Endothelial cell of umbilical vein (primary cell): Measurements from ENCODE around the gene DGKB. TPM values are rescaled to one million over a fixed set of nuclear protein-coding genes. Genes with fewer than 3 reads are reported as not detected.

Experiments
- BruUV-seq: library from RNA; stranded (reverse); fragments of 400-500 nt; replicated peaks from 2 replicates; lab custom pipeline; 2021; lab: Mats Ljungman, UMichigan
- CTCF ChIA-PET: fragments of 300-600, 350-600 bp; sonication (Branson Sonifier 250); formaldehyde crosslinking; loops from one replicate; lab custom pipeline; 2021; ENCODE audit warnings: antibody characterized with exemption, inconsistent platforms; lab: Charles Lee
- POLR2A ChIA-PET: fragments of 300-600, 350-600 bp; sonication (Branson Sonifier 250); formaldehyde crosslinking; loops from one replicate; lab custom pipeline; 2021; ENCODE audit warnings: antibody characterized with exemption, inconsistent platforms; lab: Charles Lee
- DNase-seq: peaks from one replicate; pipeline ENCODE4 v3.0.0-alpha.2; 2011; ENCODE audit warnings: low read depth, low spot score
- FAIRE-seq: peaks from 2 replicates; lab custom pipeline; 2011; peaks lifted over from hg19 to GRCh38; lab: Jason Lieb, UNC
- H2AFZ ChIP-seq: 2 replicates; pipeline ENCODE4 v1.6.0; 2012; ENCODE audit warnings: low read depth, low read length, control low read depth, inconsistent platforms
- H3K27ac ChIP-seq: 2 replicates; pipeline ENCODE4 v1.5.1; 2011; ENCODE audit warnings: low read depth, mild to moderate bottlenecking, control low read depth, low read length, moderate library complexity; ENCODE audit not compliant: insufficient read depth
- H3K27me3 ChIP-seq, 2 experiments: 2 replicates each; pipeline versions ENCODE4 v1.6.0 to v1.6.1; 2011; ENCODE audit warnings: low read length in 2 of 2, mixed read lengths in 1 of 2; ENCODE audit not compliant: control insufficient read depth in 2 of 2, insufficient read depth in 2 of 2
- H3K36me3 ChIP-seq, 2 experiments: 2 replicates in 1 of 2; 3 replicates in 1 of 2; pipeline ENCODE4 v1.5.1; 2011; ENCODE audit warnings: low read length in 2 of 2, mild to moderate bottlenecking in 1 of 2, moderate library complexity in 1 of 2; ENCODE audit not compliant: control insufficient read depth in 2 of 2, insufficient read depth in 2 of 2; ENCODE audit errors: extremely low read depth in 1 of 2
- H3K4me1 ChIP-seq: 3 replicates; pipeline ENCODE4 v1.5.1; 2011; ENCODE audit warnings: mild to moderate bottlenecking, low read length; ENCODE audit not compliant: control insufficient read depth, insufficient read depth; ENCODE audit errors: extremely low read depth
- H3K4me2 ChIP-seq: 2 replicates; pipeline ENCODE4 v1.6.1; 2011; ENCODE audit warnings: low read length, control low read depth, mixed read lengths; ENCODE audit not compliant: insufficient read depth
- H3K4me3 ChIP-seq, 3 experiments: fragments of 200-600 bp in 1 of 3; sonication (generic), shearing (Covaris generic) in 1 of 3; replicated peaks in 1 of 3; 2 replicates each; pipeline ENCODE4 v1.5.1; 2011 to 2016; ENCODE audit warnings: control low read depth in 3 of 3, low read length in 3 of 3, mild to moderate bottlenecking in 2 of 3, inconsistent platforms in 1 of 3, low read depth in 1 of 3, moderate library complexity in 1 of 3; ENCODE audit not compliant: insufficient read depth in 1 of 3
- H3K79me2 ChIP-seq: 2 replicates; pipeline ENCODE4 v1.6.0; 2012; ENCODE audit warnings: low read length, inconsistent platforms; ENCODE audit not compliant: control insufficient read depth, insufficient read depth
- H3K9ac ChIP-seq: replicated peaks from 2 replicates; pipeline ENCODE3; 2011; ENCODE audit warnings: low read length, control low read depth; ENCODE audit not compliant: insufficient read depth; ENCODE audit errors: extremely low read depth
- H3K9me1 ChIP-seq: replicated peaks from 3 replicates; pipeline ENCODE4 v1.6.0; 2011; ENCODE audit warnings: mild to moderate bottlenecking, low read length; ENCODE audit not compliant: control insufficient read depth, insufficient read depth; ENCODE audit errors: extremely low read depth
- H3K9me3 ChIP-seq: replicated peaks from 2 replicates; pipeline ENCODE4 v1.5.1; 2012; ENCODE audit warnings: low read length, inconsistent platforms; ENCODE audit not compliant: control insufficient read depth, insufficient read depth
- H4K20me1 ChIP-seq: replicated peaks from 2 replicates; pipeline ENCODE3; 2011; ENCODE audit warnings: mild to moderate bottlenecking, low read length; ENCODE audit not compliant: control insufficient read depth, insufficient read depth; ENCODE audit errors: extremely low read depth
- EZH2 ChIP-seq: IDR thresholded peaks from 2 replicates; pipeline ENCODE4 v1.6.1; 2012; ENCODE audit warnings: borderline replicate concordance, low read depth, mild to moderate bottlenecking, moderate library complexity, low read length, inconsistent platforms; ENCODE audit not compliant: severe bottlenecking
- FOS ChIP-seq: IDR thresholded peaks from 2 replicates; pipeline ENCODE4 v1.6.1; 2011; ENCODE audit warnings: mild to moderate bottlenecking, low read length, moderate library complexity, borderline replicate concordance; ENCODE audit not compliant: insufficient read depth
- GATA2 ChIP-seq: IDR thresholded peaks from 2 replicates; pipeline ENCODE4 v1.7.0; 2011; ENCODE audit warnings: low read depth, mild to moderate bottlenecking, moderate library complexity, mixed read lengths, low read length; ENCODE audit not compliant: insufficient read length, insufficient read depth
- JUN ChIP-seq: IDR thresholded peaks from 2 replicates; pipeline ENCODE4 v1.6.1; 2011; ENCODE audit warnings: borderline replicate concordance, low read depth; ENCODE audit not compliant: insufficient read length, insufficient read depth
- MYC ChIP-seq: IDR thresholded peaks from one replicate; pipeline ENCODE4 v1.6.1; 2011; ENCODE audit warnings: mild to moderate bottlenecking, low read depth, low read length
- POLR2A ChIP-seq: IDR thresholded peaks from 2 replicates; pipeline ENCODE4 v1.6.1; 2012; ENCODE audit warnings: low read depth, mild to moderate bottlenecking, control low read depth, low read length
- POLR2AphosphoS5 ChIP-seq: IDR thresholded peaks from 2 replicates; pipeline ENCODE4 v1.6.1; 2012; ENCODE audit warnings: low read depth, mild to moderate bottlenecking, control low read depth, low read length, moderate library complexity; ENCODE audit not compliant: insufficient read depth
- dilution Hi-C: fragments of 300-500 bp; cut with MboI; formaldehyde crosslinking; loops from one replicate; pipeline ENCODE4 v1.15.0; 2019; ENCODE audit warnings: low sequenced_read_pairs; ENCODE audit not compliant: extremely low pct_ligation_motif_present
- intact Hi-C: fragments of 100-400 bp; cut with micrococcal nuclease; formaldehyde crosslinking; loops from one replicate; pipeline ENCODE4 v1.10.0; 2022
- polyA plus RNA-seq, 4 experiments: library from polyadenylated mRNA; depleted of rRNA in 3 of 4; stranded (reverse) in 3 of 4; unstranded in 1 of 4; fragments of >200 nt; gene quantifications; 2 replicates each; pipeline versions ENCODE4 v1.2.1 to v1.2.3, GENCODE V29; 2011 to 2012; ENCODE audit warnings: missing spikeins in 1 of 4
- total RNA-seq: library from RNA; stranded (reverse); gene quantifications from 2 replicates; pipeline ENCODE4 v1.2.3, GENCODE V29; 2021
- TF ChIP-seq, protein P1 (sequence below), 2 donors: IDR thresholded peaks; 1 replicate in 1 of 2; 2 replicates in 1 of 2; pipeline ENCODE4 v1.5.1; 2011; ENCODE audit warnings: low read length in 2 of 2, mild to moderate bottlenecking in 2 of 2, moderate library complexity in 2 of 2, control low read depth in 1 of 2, inconsistent platforms in 1 of 2, low read depth in 1 of 2; ENCODE audit not compliant: insufficient read depth in 1 of 2; ENCODE audit errors: extremely low read depth in 1 of 2
- TF ChIP-seq, protein P2 (sequence below): IDR thresholded peaks from 2 replicates; pipeline ENCODE4 v1.6.1; 2011; ENCODE audit not compliant: insufficient read depth, insufficient read length

DGKB gene
- total and polyA plus RNA-seq, 2 donors (not counting 3 experiments of a cell fraction or from before 2014, with no cell fraction given), result not detected

DNA sequence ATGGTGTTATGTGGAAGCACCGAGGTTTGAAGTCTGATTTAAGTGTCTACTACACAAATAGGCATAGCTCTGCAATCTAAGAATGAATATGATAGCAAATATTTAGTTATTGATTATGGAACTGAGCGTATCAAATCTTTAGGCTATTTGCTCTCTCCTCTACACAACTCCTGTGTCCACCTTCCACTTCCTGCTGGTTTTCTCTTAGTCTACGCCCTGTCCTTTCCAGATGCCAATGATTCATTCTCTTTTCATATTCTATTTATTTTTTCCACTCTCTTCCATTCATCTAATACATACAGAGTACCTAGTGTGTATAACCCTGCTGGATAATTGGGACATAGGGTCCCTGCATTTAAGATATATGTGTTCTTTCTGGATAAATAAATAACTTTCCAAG lies 83.7 kb downstream of the DGKB start:
- dilution Hi-C loops (no loop called here), intact Hi-C loops (no loop called here)
- TF ChIP-seq EZH2 (no peak), POLR2AphosphoS5 (no peak), GATA2 (no peak), POLR2A (no peak), FOS (no peak), JUN (no peak), MYC (no peak)
- TF ChIP-seq, protein P1, sequence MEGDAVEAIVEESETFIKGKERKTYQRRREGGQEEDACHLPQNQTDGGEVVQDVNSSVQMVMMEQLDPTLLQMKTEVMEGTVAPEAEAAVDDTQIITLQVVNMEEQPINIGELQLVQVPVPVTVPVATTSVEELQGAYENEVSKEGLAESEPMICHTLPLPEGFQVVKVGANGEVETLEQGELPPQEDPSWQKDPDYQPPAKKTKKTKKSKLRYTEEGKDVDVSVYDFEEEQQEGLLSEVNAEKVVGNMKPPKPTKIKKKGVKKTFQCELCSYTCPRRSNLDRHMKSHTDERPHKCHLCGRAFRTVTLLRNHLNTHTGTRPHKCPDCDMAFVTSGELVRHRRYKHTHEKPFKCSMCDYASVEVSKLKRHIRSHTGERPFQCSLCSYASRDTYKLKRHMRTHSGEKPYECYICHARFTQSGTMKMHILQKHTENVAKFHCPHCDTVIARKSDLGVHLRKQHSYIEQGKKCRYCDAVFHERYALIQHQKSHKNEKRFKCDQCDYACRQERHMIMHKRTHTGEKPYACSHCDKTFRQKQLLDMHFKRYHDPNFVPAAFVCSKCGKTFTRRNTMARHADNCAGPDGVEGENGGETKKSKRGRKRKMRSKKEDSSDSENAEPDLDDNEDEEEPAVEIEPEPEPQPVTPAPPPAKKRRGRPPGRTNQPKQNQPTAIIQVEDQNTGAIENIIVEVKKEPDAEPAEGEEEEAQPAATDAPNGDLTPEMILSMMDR (IDR thresholded peaks at IDR 0.05; ENCODE audit: extremely low read depth in 1 of 2, insufficient read depth in 1 of 2, low read depth in 1 of 2, low read length in 2 of 2), result no peak
- TF ChIP-seq, protein P2, sequence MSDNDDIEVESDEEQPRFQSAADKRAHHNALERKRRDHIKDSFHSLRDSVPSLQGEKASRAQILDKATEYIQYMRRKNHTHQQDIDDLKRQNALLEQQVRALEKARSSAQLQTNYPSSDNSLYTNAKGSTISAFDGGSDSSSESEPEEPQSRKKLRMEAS, result no peak
- CTCF ChIA-PET, result no interaction called here
- Histone ChIP-seq H3K4me1 (no peaks in the 10 kb centered on the region), H3K4me3 (no peak overlapping the region), H2AFZ (no peak overlapping the region), H3K4me2 (no peak overlapping the region), H3K27me3 (no peaks in the 10 kb centered on the region), H3K9ac (no peak overlapping the region), H3K9me1 (no peaks in the 10 kb centered on the region), H4K20me1 (no peaks in the 10 kb centered on the region), H3K27ac (no peak overlapping the region), H3K79me2 (no peaks in the 10 kb centered on the region), H3K9me3 (no peaks in the 10 kb centered on the region), H3K36me3 (no peaks in the 10 kb centered on the region)
- DNase-seq, result no peak
- FAIRE-seq, result no peak
- BruUV-seq, result no TSS peak
- POLR2A ChIA-PET, result no interaction called here
